Measurements from ENCODE around the gene TSR1.

TSR1 gene

GRCh38 chr17:2336215-2336851, at the start of gene TSR1:
TSR1 (minus strand) TSS chr17:2336457; CDS start chr17:2336427, 30 bp downstream.
- in situ Hi-C loops (cut with HindIII; ENCODE audit: low pct_ligation_motif_present, low pct_unique_long_range_greater_than_20kb, low sequenced_read_pairs): no loop called here

GRCh38 chr17:2385240-2386210, 49.3 kb upstream of the TSR1 start:
- in situ Hi-C loops (cut with HindIII; ENCODE audit: low pct_ligation_motif_present, low pct_unique_long_range_greater_than_20kb, low sequenced_read_pairs): no loop called here
- no peak for DNase-seq

More at GRCh38 chr17:2336215-2336851, at the start of gene TSR1:
- DNase-seq: peak; percentile 96

DNA sequence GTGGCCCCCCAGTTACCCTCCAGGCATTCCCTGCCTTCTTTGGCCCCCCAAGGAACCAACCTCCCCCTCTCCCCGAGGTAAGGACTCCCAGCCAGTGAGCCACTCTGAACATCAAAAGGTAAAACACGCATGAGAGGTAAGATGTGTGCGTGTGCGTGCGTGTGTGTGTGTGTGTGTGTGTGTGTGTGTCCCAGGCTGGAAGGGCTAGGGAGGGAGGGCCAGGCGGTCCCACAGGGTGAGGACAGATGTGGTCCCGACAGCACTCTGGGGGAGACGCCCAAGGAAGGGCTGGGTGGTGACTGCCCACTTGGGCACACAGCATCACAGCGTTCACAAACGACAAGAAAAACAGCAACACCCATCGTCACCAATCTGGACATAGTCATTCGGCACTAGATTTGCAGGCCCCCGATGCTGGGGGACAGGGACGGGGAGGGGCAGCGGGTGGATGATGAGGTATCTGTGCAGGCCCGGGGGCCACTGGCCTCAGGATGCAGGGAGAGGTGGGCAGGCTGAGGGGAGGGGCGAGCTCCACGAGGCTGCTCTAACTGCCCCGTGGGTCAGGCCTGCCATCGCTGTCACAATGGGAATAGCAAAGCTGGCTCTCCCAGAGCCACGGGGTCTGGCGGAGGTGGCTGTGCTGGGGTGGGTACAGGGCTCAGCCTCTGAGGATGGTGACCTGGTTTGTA, 48.3 kb upstream of the TSR1 start:
- in situ Hi-C loops (cut with HindIII; ENCODE audit: low pct_ligation_motif_present, low pct_unique_long_range_greater_than_20kb, low sequenced_read_pairs): no loop called here
- DNase-seq: no peak

DNA sequence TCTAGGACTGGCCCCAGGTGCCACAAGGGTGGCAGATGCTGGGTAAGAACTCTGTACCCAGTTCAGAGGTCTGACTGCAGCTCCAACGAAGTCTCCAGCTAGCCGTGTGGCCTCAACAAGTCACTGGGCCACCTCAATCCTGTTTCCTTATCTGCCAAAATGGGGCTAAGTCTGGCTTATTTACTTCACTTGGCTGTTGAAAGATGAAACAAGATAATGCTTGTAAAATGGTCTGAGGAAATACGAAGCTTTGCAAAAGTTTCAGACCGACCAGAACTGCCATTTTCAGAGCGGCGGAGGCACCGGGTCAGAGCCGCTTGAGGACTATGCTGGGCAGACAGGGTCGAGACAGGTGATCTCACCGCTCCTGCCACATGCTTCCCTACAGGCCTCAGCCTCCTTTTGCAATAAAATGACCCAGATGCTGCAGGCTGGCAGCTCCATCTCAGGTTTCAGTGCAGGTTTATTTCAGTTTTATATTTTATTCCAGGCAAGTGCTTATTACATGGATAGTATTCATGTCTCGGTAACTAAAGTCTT, 47.4 kb upstream of the TSR1 start:
- in situ Hi-C loops (cut with HindIII; ENCODE audit: low pct_ligation_motif_present, low pct_unique_long_range_greater_than_20kb, low sequenced_read_pairs): no loop called here
- no peak for DNase-seq

DNA sequence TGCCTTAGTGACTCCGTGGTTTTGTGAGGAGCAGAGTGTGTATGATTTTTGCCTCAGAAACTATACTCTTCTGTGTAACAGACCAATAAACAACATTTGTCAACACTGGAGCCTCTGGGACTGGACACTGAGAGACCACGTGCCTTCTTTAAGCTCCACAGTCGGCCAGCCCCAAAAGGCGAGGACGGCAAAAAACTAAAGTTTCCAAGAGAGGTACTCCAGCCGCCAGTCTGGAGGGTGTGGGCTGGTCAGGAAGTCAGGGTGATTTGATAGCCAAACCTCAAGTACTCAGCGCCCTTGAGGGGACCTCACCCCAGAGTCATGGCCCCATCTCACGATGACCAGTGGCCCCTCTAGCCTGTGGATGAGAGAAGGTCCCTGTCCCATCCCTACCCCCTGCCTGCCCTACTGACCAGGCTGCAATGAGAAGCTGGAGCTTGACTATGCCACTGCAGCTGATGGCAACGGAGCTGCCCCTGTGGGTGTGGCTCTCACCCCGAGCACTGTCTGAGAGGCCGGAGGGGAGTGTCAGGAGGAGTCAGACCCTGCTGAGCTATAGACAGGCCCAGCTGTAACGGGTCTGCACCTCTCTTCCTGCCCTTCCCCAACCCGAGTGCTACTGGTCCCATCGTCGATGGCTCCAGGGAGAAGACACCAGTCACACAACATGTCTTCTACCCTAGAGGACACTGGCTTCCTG, 44.8 kb upstream of the TSR1 start:
- in situ Hi-C loops (cut with HindIII; ENCODE audit: low pct_ligation_motif_present, low pct_unique_long_range_greater_than_20kb, low sequenced_read_pairs): no loop called here
- DNase-seq: no peak

DNA sequence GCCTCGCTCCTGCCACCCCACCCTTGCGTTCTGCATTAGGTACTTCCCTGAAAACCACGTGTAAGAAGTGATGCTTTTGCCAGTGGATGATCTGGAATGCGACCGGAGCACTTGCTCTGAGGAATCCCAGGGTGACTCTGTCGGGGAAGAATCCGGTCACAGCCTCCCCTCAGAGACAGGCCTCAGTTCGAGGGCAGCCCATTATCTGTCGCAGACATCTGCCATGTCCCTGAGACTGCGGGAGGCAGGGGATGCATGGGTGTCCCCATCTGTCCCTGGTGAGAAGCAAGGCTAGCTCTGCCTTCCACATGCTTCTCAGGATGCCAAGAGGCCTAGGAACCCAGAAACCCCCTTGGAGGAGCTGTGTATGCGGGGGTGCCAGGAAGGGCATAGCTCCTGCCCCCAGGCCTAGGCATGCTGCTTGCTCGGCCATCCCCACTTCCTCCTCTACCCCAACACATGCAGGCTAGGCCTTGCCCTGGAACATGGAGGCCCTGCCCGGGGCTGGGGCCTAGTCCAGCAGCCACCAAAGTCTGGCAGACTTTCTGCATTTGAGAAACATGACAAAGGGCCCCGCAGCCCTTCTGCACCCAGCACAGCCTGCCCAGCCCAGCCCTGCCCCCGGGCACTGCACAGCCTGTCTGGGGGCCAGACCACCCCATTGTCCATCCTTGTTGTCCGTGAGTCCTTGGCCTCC, 44.1 kb upstream of the TSR1 start:
- in situ Hi-C loops (cut with HindIII; ENCODE audit: low pct_ligation_motif_present, low pct_unique_long_range_greater_than_20kb, low sequenced_read_pairs): no loop called here
- DNase-seq: no peak

GRCh38 chr17:2379489-2380225, 43.4 kb upstream of the TSR1 start:
- in situ Hi-C loops (cut with HindIII; ENCODE audit: low pct_ligation_motif_present, low pct_unique_long_range_greater_than_20kb, low sequenced_read_pairs): no loop called here
- no peak for DNase-seq

DNA sequence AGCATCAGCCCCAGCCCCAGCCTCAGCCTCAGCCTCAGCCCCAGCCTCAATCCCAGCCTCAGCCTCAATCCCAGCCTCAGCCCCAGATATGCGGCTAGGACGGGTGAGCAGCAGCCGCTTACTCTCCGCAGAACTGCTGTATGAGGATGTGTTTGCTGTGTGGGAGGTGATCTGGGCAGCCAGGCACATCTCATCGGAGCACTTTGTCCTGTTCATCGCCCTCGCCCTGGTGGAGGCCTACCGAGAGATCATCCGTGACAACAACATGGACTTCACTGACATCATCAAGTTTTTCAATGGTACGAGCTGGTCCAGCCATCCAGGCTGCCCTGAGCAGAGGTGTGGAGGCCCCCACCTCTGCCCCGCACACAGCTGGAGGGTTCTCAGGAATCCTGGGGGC, 42.6 kb upstream of the TSR1 start:
- DNase-seq: no peak
- in situ Hi-C loops (cut with HindIII; ENCODE audit: low pct_ligation_motif_present, low pct_unique_long_range_greater_than_20kb, low sequenced_read_pairs): no loop called here

DNA sequence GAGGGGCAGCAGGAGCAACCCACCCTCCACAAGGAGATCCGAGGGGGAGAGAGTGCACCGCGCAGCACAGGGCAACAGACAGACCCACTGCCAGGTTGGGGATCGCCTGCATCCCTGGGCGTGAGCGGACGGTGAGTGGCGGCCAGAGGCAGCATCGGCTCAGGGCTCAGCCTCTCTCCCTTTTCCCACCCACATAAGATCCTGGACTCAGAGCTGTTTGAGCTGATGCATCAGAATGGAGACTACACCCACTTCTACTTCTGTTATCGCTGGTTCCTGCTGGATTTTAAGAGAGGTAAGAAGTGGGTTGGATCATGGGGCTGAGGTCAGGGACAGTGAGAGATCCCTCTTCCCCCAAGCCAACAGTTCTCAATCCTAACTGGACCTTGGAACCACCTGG, 41.4 kb upstream of the TSR1 start:
- no peak for DNase-seq
- in situ Hi-C loops (cut with HindIII; ENCODE audit: low pct_ligation_motif_present, low pct_unique_long_range_greater_than_20kb, low sequenced_read_pairs): no loop called here

- no peak for DNase-seq
- in situ Hi-C loops (cut with HindIII; ENCODE audit: low pct_ligation_motif_present, low pct_unique_long_range_greater_than_20kb, low sequenced_read_pairs): no loop called here
Observed at GRCh38 chr17:2376107-2376506, 39.9 kb upstream of the TSR1 start.

- DNase-seq: no peak
- in situ Hi-C loops (cut with HindIII; ENCODE audit: low pct_ligation_motif_present, low pct_unique_long_range_greater_than_20kb, low sequenced_read_pairs): no loop called here
Observed at GRCh38 chr17:2375406-2375805, 39.1 kb upstream of the TSR1 start.

DNA sequence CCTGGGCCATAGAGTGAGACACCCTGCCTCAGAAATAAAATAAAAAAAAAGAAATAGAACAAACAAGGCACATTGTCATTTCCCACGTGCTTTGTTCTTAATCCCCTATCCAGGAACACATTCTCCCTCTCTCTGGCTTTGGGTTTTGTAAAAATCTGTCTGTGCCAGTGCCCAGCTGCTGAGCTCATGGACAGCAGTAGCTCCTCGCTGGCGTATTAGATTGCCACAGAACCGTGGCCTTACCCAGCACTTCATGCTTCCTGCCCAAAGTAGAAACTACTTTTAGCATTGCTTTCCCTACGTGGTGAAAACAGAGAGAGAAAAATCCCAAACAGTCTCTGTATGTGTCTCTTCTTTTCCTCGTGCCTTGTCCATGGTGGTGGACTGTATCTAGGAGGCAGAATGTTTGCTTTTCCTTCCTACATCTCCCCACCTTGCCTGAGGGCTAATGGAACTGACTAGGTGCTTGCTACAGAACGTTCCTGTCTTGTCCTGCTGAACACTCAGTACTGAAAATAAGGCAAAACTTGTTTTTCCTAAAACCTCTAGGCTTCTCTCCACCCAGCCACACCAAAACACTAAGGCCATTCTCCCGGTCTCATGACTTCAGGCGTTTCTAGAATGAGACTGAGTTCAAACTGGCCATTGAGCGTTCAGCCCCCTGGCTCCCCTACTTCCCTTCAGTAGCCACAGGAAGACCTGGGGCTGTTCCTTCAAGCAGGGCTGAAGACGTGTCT, 38.5 kb upstream of the TSR1 start:
- in situ Hi-C loops (cut with HindIII; ENCODE audit: low pct_ligation_motif_present, low pct_unique_long_range_greater_than_20kb, low sequenced_read_pairs): no loop called here
- no peak for DNase-seq

DNA sequence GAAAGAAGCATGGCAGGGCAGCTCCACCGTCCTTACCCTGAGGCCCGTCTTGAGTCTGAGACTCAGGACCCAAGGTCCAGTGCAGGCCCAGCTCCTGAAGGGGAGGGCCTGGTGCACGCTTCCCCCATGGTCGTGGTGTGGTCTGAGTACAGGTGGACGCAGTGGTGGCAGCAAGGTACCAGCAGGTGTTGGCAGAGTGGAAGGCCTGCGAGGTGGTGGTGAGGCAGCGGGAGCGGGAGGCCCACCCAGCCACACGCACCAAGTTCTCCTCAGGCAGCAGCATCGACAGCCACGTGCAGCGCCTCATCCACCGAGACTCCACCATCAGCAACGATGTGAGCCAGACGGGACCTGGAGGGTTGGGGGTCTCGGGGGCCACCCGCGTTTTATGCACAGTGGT, 36.9 kb upstream of the TSR1 start:
- DNase-seq: no peak
- in situ Hi-C loops (cut with HindIII; ENCODE audit: low pct_ligation_motif_present, low pct_unique_long_range_greater_than_20kb, low sequenced_read_pairs): no loop called here

GRCh38 chr17:2372681-2373080, 36.4 kb upstream of the TSR1 start:
- in situ Hi-C loops (cut with HindIII; ENCODE audit: low pct_ligation_motif_present, low pct_unique_long_range_greater_than_20kb, low sequenced_read_pairs): no loop called here
- DNase-seq: no peak

DNA sequence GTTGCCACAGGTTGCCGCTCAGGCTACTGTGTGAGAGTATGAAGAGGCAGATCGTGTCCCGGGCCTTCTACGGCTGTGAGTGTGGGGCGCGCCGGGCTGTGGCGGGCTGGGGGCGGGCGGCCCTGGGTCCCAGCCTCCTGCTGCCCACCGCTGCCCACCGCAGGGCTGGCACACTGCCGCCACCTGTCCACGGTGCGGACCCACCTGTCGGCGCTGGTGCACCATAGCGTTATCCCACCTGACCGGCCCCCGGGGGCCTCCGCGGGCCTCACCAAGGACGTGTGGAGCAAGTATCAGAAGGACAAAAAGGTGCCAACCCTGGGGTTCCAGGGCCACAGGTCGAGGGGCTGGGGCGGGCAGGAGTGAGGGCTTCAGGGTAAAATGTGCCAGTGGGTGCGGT, 35.9 kb upstream of the TSR1 start:
- DNase-seq: no peak
- in situ Hi-C loops (cut with HindIII; ENCODE audit: low pct_ligation_motif_present, low pct_unique_long_range_greater_than_20kb, low sequenced_read_pairs): no loop called here

DNA sequence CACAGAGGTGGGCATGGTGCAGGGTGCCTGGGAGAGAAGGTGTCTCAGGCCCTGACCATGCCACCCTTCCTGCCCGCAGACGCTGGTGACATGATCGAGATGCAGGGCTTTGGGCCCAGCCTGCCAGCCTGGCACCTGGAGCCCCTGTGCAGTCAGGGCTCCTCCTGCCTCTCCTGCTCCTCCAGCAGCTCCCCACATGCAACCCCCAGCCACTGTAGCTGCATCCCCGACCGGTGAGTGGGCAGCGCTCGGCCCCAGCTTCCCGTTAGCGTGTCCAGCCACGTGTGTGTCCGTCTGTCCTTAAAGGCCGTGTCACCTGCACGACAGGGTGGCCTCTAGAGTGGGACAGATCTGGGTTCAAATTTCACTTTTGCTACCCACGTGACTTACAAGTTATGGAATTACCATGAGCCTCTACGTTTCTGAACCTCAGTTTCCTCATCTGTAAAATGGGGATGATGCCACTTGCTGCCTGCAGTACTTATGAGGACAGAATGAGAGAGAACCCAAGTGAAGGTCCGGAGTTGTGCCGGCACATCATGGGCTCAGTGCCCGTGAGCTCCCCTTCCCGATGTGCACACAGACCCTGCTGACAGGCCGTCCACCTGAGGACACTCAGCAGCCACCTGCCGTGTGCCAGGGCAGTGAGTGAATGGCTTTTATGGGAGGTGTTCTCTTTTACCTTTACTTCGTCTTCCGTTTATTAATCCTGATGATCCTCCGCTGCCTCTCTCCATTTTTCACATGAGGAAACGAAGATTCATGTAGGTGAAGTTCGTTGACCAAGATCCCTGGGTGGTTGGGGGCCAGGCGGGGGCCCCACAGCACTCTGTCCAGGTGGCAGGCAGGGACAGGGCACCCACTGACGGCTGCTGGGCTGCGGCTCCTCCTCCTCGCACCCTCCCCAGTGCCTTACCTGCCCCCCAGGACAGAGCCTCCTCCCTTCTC, 35.2 kb upstream of the TSR1 start:
- DNase-seq: no peak
- in situ Hi-C loops (cut with HindIII; ENCODE audit: low pct_ligation_motif_present, low pct_unique_long_range_greater_than_20kb, low sequenced_read_pairs): no loop called here

Data from ACHN (cell line).